Measurements from ENCODE around the gene IL18BP.
A peak's percentile ranks its signal among the peaks of the same experiment; 100 is the strongest.

Gene IL18BP

DNA sequence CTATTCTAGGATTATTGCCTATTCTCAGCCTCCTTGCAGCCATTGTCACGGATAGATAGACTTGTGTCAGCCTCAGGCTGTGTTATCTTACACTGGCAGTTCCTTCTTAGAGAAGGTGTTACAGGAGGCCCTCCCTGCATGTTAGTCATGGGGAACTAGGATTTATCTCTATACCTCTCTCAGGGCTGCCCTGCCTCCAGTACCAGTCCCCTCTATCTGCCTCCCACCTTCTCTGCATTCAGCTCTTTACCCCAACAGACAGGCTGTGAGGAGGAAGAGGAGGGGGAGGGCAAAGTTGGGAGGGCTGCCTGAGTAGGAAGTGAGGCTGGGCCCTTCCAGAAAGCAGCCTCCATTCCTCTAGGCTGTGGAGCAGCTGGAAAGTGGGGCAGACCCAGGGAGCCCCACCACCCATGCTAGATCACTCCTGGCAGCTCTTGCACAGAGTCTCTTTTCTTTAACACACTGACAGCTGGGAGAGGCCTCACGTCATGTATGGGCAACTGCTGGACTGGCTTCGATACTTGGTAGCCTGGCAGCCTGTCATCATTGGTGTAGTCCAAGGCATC is 2.9 kb upstream of the IL18BP start:
- Histone ChIP-seq H3K27me3 (ENCODE audit: insufficient read depth, low read length) (no peaks in the 10 kb centered on the region), H2BK120ac (ENCODE audit: insufficient read depth, low read length, poor library complexity) (no peak overlapping the region), H2BK12ac (ENCODE audit: low read length) (no peak overlapping the region), H3K9me3 (ENCODE audit: insufficient read depth, low read depth, low read length) (no peaks in the 10 kb centered on the region), H3K4me1 (ENCODE audit: control insufficient read depth in 1 of 2, insufficient read depth in 2 of 2, low read length in 2 of 2) (peaks cover 5 to 7% of the 10 kb centered on the region in 2 experiments), H3K18ac (ENCODE audit: low read length) (no peak overlapping the region), H3K4me2 (ENCODE audit: low read length) (no peak overlapping the region), H2AFZ (ENCODE audit: insufficient read depth, low read length, poor library complexity) (no peak overlapping the region), H4K91ac (ENCODE audit: low read depth, low read length) (no peak overlapping the region), H3K4me3 (ENCODE audit: low read depth, low read length) (no peak overlapping the region), H4K12ac (ENCODE audit: low read depth, low read length) (no peak overlapping the region), H2AK5ac (ENCODE audit: low read length) (no peak overlapping the region), H3K36me3 (ENCODE audit: control insufficient read depth in 1 of 2, insufficient read depth in 2 of 2, low read length in 2 of 2) (peaks cover 14% of the 10 kb centered on the region in 2 experiments), H3K27ac (ENCODE audit: low read depth, low read length) (no peak overlapping the region), H2BK5ac (ENCODE audit: low read depth, low read length, poor library complexity) (no peak overlapping the region), H3K23ac (ENCODE audit: low read length) (no peak overlapping the region), H3K79me1 (ENCODE audit: low read length) (no peaks in the 10 kb centered on the region), H3K79me2 (ENCODE audit: control insufficient read depth, insufficient read depth, low read length, poor library complexity) (no peaks in the 10 kb centered on the region), H3K14ac (ENCODE audit: low read length) (no peak overlapping the region), H3K4ac (ENCODE audit: low read depth, low read length) (no peak overlapping the region), H3K9ac (ENCODE audit: low read length) (no peak overlapping the region), H4K8ac (ENCODE audit: low read depth, low read length) (no peak overlapping the region)
- DNase-seq, result peak in 1 of 2 donors; percentile 13
- WGBS (ENCODE audit: extremely low coverage, insufficient coverage, insufficient read length), result no CpG with 5 or more reads among the region's 3 CpGs

DNA sequence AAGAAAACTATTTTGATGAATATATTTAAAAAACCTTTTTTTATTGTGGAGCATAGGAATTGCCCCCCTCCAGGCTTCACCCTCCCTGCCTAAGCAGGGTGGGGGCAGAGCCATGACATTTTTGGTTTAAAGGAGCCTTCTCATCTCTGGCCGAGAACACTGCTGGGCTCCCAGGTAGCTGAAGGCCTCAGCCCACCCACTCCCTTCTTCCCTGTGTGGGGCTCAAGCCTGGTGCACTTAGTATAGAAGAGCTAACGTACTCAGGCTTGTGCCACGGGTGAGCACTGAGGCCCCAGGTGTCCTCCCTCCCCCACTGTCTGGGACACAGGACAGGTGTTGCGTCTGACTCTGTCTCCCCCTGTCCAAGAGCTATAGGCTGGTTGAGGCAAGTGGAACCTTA is 2.2 kb upstream of the IL18BP start:
- DNase-seq, result no peak
- H2BK12ac ChIP-seq (ENCODE audit: low read length), result no peak overlapping the region
- no peak overlapping the region for H3K18ac ChIP-seq (ENCODE audit: low read length)
- no peak overlapping the region for H2AFZ ChIP-seq (ENCODE audit: insufficient read depth, low read length, poor library complexity)
- H4K8ac ChIP-seq (ENCODE audit: low read depth, low read length), result no peak overlapping the region
- no peaks in the 10 kb centered on the region for H3K27me3 ChIP-seq (ENCODE audit: insufficient read depth, low read length)
- no peaks in the 10 kb centered on the region for H3K79me1 ChIP-seq (ENCODE audit: low read length)
- no peaks in the 10 kb centered on the region for H3K9me3 ChIP-seq (ENCODE audit: insufficient read depth, low read depth, low read length)
- H4K91ac ChIP-seq (ENCODE audit: low read depth, low read length), result no peak overlapping the region
- H3K4me2 ChIP-seq (ENCODE audit: low read length), result no peak overlapping the region
- peaks cover 21% of the 10 kb centered on the region in 2 experiments for H3K36me3 ChIP-seq (ENCODE audit: control insufficient read depth in 1 of 2, insufficient read depth in 2 of 2, low read length in 2 of 2)
- no peak overlapping the region for H3K27ac ChIP-seq (ENCODE audit: low read depth, low read length)
- no peak overlapping the region for H3K4me3 ChIP-seq (ENCODE audit: low read depth, low read length)
- no peak overlapping the region for H3K9ac ChIP-seq (ENCODE audit: low read length)
- H2BK120ac ChIP-seq (ENCODE audit: insufficient read depth, low read length, poor library complexity), result no peak overlapping the region
- no peak overlapping the region for H4K12ac ChIP-seq (ENCODE audit: low read depth, low read length)
- peaks cover 5 to 10% of the 10 kb centered on the region in 2 experiments for H3K4me1 ChIP-seq (ENCODE audit: control insufficient read depth in 1 of 2, insufficient read depth in 2 of 2, low read length in 2 of 2)
- H3K14ac ChIP-seq (ENCODE audit: low read length), result no peak overlapping the region
- no peaks in the 10 kb centered on the region for H3K79me2 ChIP-seq (ENCODE audit: control insufficient read depth, insufficient read depth, low read length, poor library complexity)
- no peak overlapping the region for H2BK5ac ChIP-seq (ENCODE audit: low read depth, low read length, poor library complexity)
- H3K4ac ChIP-seq (ENCODE audit: low read depth, low read length), result no peak overlapping the region
- H2AK5ac ChIP-seq (ENCODE audit: low read length), result no peak overlapping the region
- H3K23ac ChIP-seq (ENCODE audit: low read length), result no peak overlapping the region
- WGBS (ENCODE audit: extremely low coverage, insufficient coverage, insufficient read length), result no CpG with 5 or more reads among the region's 4 CpGs

DNA sequence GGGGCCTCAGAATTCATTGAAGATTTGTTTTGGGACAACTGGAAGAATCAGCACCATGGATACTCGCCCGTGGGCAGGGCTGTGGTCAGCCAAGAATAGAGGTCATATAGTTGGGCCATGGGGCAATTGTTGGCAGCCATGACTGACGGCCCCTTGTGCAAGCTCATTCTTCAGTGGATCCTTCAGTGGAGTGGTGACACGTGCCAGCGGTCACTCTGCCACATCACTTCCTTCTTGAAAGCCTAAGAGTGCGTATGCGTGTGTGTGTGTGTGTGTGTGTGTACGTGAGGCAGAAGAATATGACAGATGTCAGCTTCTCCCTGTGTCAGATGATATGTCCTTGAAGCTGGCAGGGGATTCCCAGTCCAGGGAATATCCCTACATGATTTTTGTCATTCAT is 1.8 kb upstream of the IL18BP start:
- Histone ChIP-seq H2BK12ac (ENCODE audit: low read length) (no peak overlapping the region), H2AFZ (ENCODE audit: insufficient read depth, low read length, poor library complexity) (no peak overlapping the region), H2AK5ac (ENCODE audit: low read length) (no peak overlapping the region), H3K4me3 (ENCODE audit: low read depth, low read length) (no peak overlapping the region), H3K23ac (ENCODE audit: low read length) (no peak overlapping the region), H3K9ac (ENCODE audit: low read length) (no peak overlapping the region), H3K4me2 (ENCODE audit: low read length) (no peak overlapping the region), H2BK5ac (ENCODE audit: low read depth, low read length, poor library complexity) (no peak overlapping the region), H4K91ac (ENCODE audit: low read depth, low read length) (no peak overlapping the region), H3K14ac (ENCODE audit: low read length) (no peak overlapping the region), H3K27ac (ENCODE audit: low read depth, low read length) (no peak overlapping the region), H3K9me3 (ENCODE audit: insufficient read depth, low read depth, low read length) (no peaks in the 10 kb centered on the region), H4K12ac (ENCODE audit: low read depth, low read length) (no peak overlapping the region), H3K18ac (ENCODE audit: low read length) (no peak overlapping the region), H3K79me1 (ENCODE audit: low read length) (no peaks in the 10 kb centered on the region), H4K8ac (ENCODE audit: low read depth, low read length) (no peak overlapping the region), H3K79me2 (ENCODE audit: control insufficient read depth, insufficient read depth, low read length, poor library complexity) (no peaks in the 10 kb centered on the region), H2BK120ac (ENCODE audit: insufficient read depth, low read length, poor library complexity) (no peak overlapping the region), H3K36me3 (ENCODE audit: control insufficient read depth in 1 of 2, insufficient read depth in 2 of 2, low read length in 2 of 2) (peaks cover 25% of the 10 kb centered on the region in 2 experiments), H3K4ac (ENCODE audit: low read depth, low read length) (no peak overlapping the region), H3K27me3 (ENCODE audit: insufficient read depth, low read length) (no peaks in the 10 kb centered on the region), H3K4me1 (ENCODE audit: control insufficient read depth in 1 of 2, insufficient read depth in 2 of 2, low read length in 2 of 2) (peaks cover 5 to 10% of the 10 kb centered on the region in 2 experiments)
- peak; percentile 89 to 99 for DNase-seq
- no CpG with 5 or more reads among the region's 8 CpGs for WGBS (ENCODE audit: extremely low coverage, insufficient coverage, insufficient read length)

DNA sequence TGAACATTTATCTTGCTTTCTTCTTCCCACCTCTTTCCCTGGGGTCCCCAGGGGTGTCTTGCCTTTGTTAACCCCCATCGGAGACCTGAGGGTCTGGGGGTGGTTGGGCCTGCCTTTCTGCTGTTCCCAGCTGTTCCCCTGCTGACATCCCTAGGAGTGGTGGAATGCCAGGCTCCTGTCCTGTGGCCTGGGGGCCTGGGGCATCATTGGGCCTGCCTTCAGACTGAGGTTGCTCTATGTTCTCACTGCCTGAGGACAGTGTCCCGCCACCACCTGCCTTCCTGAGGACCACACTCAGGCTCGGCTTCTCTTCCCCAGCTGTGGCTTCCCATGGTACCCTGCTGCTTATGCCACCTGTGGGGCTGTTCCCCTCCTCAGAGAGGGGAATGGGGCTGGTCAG is 1.1 kb upstream of the IL18BP start:
- H3K79me2 ChIP-seq (ENCODE audit: control insufficient read depth, insufficient read depth, low read length, poor library complexity), result no peaks in the 10 kb centered on the region
- no peak overlapping the region for H4K12ac ChIP-seq (ENCODE audit: low read depth, low read length)
- H3K9ac ChIP-seq (ENCODE audit: low read length), result no peak overlapping the region
- no peak overlapping the region for H2AK5ac ChIP-seq (ENCODE audit: low read length)
- H4K8ac ChIP-seq (ENCODE audit: low read depth, low read length), result no peak overlapping the region
- no peak overlapping the region for H3K23ac ChIP-seq (ENCODE audit: low read length)
- H2AFZ ChIP-seq (ENCODE audit: insufficient read depth, low read length, poor library complexity), result no peak overlapping the region
- no peaks in the 10 kb centered on the region for H3K9me3 ChIP-seq (ENCODE audit: insufficient read depth, low read depth, low read length)
- peaks cover 5 to 10% of the 10 kb centered on the region in 2 experiments for H3K4me1 ChIP-seq (ENCODE audit: control insufficient read depth in 1 of 2, insufficient read depth in 2 of 2, low read length in 2 of 2)
- no CpG with 5 or more reads among the region's 3 CpGs for WGBS (ENCODE audit: extremely low coverage, insufficient coverage, insufficient read length)
- no peaks in the 10 kb centered on the region for H3K27me3 ChIP-seq (ENCODE audit: insufficient read depth, low read length)
- no peak overlapping the region for H2BK5ac ChIP-seq (ENCODE audit: low read depth, low read length, poor library complexity)
- H3K18ac ChIP-seq (ENCODE audit: low read length), result no peak overlapping the region
- no peaks in the 10 kb centered on the region for H3K79me1 ChIP-seq (ENCODE audit: low read length)
- H3K4me2 ChIP-seq (ENCODE audit: low read length), result no peak overlapping the region
- H2BK12ac ChIP-seq (ENCODE audit: low read length), result no peak overlapping the region
- no peak overlapping the region for H3K4ac ChIP-seq (ENCODE audit: low read depth, low read length)
- no peak overlapping the region for H4K91ac ChIP-seq (ENCODE audit: low read depth, low read length)
- H2BK120ac ChIP-seq (ENCODE audit: insufficient read depth, low read length, poor library complexity), result no peak overlapping the region
- peaks cover 31 to 32% of the 10 kb centered on the region in 2 experiments for H3K36me3 ChIP-seq (ENCODE audit: control insufficient read depth in 1 of 2, insufficient read depth in 2 of 2, low read length in 2 of 2)
- DNase-seq, result peak; percentile 75 to 85
- H3K4me3 ChIP-seq (ENCODE audit: low read depth, low read length), result no peak overlapping the region
- H3K27ac ChIP-seq (ENCODE audit: low read depth, low read length), result no peak overlapping the region
- H3K14ac ChIP-seq (ENCODE audit: low read length), result no peak overlapping the region
